WTC11 (cell line): ENCODE measurements around the gene ECE1.

Experiments
- ATF2 ChIP-seq: sonication (generic); formaldehyde crosslinking; IDR thresholded peaks from 2 replicates; pipeline ENCODE4 v1.8.1; 2022; ENCODE audit warnings: low read depth, missing genetic modification reagents, borderline replicate concordance
- ATF3 ChIP-seq: sonication (generic); formaldehyde crosslinking; conservative IDR thresholded peaks from 2 replicates; pipeline ENCODE4 v1.8.1; 2022; ENCODE audit warnings: mild to moderate bottlenecking, missing genetic modification reagents
- CBFB ChIP-seq: sonication (generic); formaldehyde crosslinking; IDR thresholded peaks from 2 replicates; pipeline ENCODE4 v1.8.1; 2022; ENCODE audit warnings: mild to moderate bottlenecking, low read depth, missing genetic modification reagents
- CTCF ChIP-seq: fragments of 200-600 bp; IDR thresholded peaks from 2 replicates; pipeline ENCODE4 v1.8.0; 2022; ENCODE audit warnings: antibody characterized with exemption
- ETV6 ChIP-seq: sonication (generic); formaldehyde crosslinking; IDR thresholded peaks from 2 replicates; pipeline ENCODE4 v1.8.1; 2022; ENCODE audit warnings: mild to moderate bottlenecking, missing genetic modification reagents
- FOXP1 ChIP-seq: sonication (generic); formaldehyde crosslinking; IDR thresholded peaks from 2 replicates; pipeline ENCODE4 v1.8.0; 2022; ENCODE audit warnings: missing genetic modification reagents, mild to moderate bottlenecking, moderate library complexity, borderline replicate concordance
- NR1H2 ChIP-seq: sonication (generic); formaldehyde crosslinking; IDR thresholded peaks from 2 replicates; pipeline ENCODE4 v1.9.0; 2021; ENCODE audit warnings: mild to moderate bottlenecking, moderate library complexity, missing genetic modification reagents
- ZSCAN18 ChIP-seq: fragments of 250-450 bp; sonication (Bioruptor Pico); IDR thresholded peaks from 2 replicates; pipeline ENCODE4 v2.1.2; 2022; ENCODE audit warnings: mild to moderate bottlenecking, moderate library complexity

GRCh38 chr1:21245688-21246229 is 44.5 kb downstream of the ECE1 start:
- TF ChIP-seq CBFB (no peak), ATF2 (CRISPR knock-in tag) (no peak), FOXP1 (CRISPR knock-in tag) (no peak), ETV6 (CRISPR knock-in tag) (no peak), NR1H2 (CRISPR knock-in tag) (no peak), CTCF (no peak), ATF3 (CRISPR knock-in tag) (no peak), ZSCAN18 (CRISPR knock-in tag) (no peak)
